Uterus (tissue), 4 donors: ENCODE results near the gene ZNF536. TPM values are rescaled to one million over a fixed set of nuclear protein-coding genes. Genes with fewer than 3 reads are reported as not detected.

Experiments
- DNase-seq, 2 donors: peaks; one replicate each; pipeline ENCODE4 v3.0.0-alpha.2; 2019 to 2020
- H3K27ac ChIP-seq, 2 donors: fragments of 200-600 bp; sonication (generic); 1 replicate in 1 of 2; 2 replicates in 1 of 2; pipeline ENCODE4 v1.5.1; 2016 to 2018
- H3K27me3 ChIP-seq, 2 donors: fragments of 200-600 bp; sonication (generic); one replicate each; pipeline ENCODE4 v1.5.1; 2018 to 2019; ENCODE audit warnings: control low read depth in 1 of 2
- H3K36me3 ChIP-seq, 2 donors: fragments of 200-600 bp; sonication (generic); one replicate each; pipeline ENCODE4 v1.5.1; 2019; ENCODE audit warnings: control low read depth in 1 of 2
- H3K4me1 ChIP-seq, 2 donors: fragments of 200-600 bp; sonication (generic); one replicate each; pipeline ENCODE4 v1.5.1; 2018 to 2019; ENCODE audit warnings: control low read depth in 1 of 2
- H3K4me3 ChIP-seq, 2 donors: fragments of 200-600 bp; sonication (generic); 1 replicate in 1 of 2; 2 replicates in 1 of 2; pipeline ENCODE4 v1.5.1; 2018 to 2019; ENCODE audit warnings: mild to moderate bottlenecking in 1 of 2
- H3K9me3 ChIP-seq, 2 donors: fragments of 200-600 bp; sonication (generic); one replicate each; pipeline ENCODE4 v1.5.1; 2019; ENCODE audit warnings: control low read depth in 1 of 2
- POLR2A ChIP-seq, 2 donors: fragments of 450-650 bp; IDR thresholded peaks; one replicate each; pipeline ENCODE4 v1.6.1; 2016; ENCODE audit warnings: antibody characterized with exemption in 2 of 2, mild to moderate bottlenecking in 1 of 2, moderate library complexity in 1 of 2
- intact Hi-C: fragments of 100-400 bp; cut with DNase I; formaldehyde crosslinking; loops from one replicate; pipeline ENCODE4 v1.15.1; 2023; ENCODE audit warnings: low total_unique reads
- total RNA-seq, 4 donors: library from RNA; depleted of rRNA in 3 of 4; stranded (reverse); fragments of >200 nt in 3 of 4; gene quantifications; one replicate each; pipeline versions ENCODE4 v1.1.0 to v1.2.4, GENCODE V29; 2014 to 2023
- TF ChIP-seq, protein P1 (sequence below), 4 experiments: fragments of 200-600 bp in 2 of 4; fragments of 450-650 bp in 2 of 4; sonication (generic) in 2 of 4; IDR thresholded peaks; one replicate each; pipeline ENCODE4 v1.5.1; 2016 to 2019; ENCODE audit warnings: antibody characterized with exemption in 4 of 4, mild to moderate bottlenecking in 2 of 4, moderate library complexity in 1 of 4
- donor health status: DM: yes; HTN: yes; CAD: no.

The ZNF536 gene
- total RNA-seq, 4 donors from 2014 or later, result 0.67 to 3.3 (median 2.8) TPM; not detected in 1

GRCh38 chr19:30356951-30357579 lies 15.1 kb upstream of the ZNF536 start:
- Histone ChIP-seq H3K36me3 (no peaks in the 10 kb centered on the region), H3K4me1 (no peaks in the 10 kb centered on the region), H3K27me3 (no peaks in the 10 kb centered on the region), H3K4me3 (no peak overlapping the region), H3K9me3 (no peaks in the 10 kb centered on the region), H3K27ac (no peak overlapping the region)
- no peak for DNase-seq
- intact Hi-C loops, result no loop called here
- TF ChIP-seq, protein P1, sequence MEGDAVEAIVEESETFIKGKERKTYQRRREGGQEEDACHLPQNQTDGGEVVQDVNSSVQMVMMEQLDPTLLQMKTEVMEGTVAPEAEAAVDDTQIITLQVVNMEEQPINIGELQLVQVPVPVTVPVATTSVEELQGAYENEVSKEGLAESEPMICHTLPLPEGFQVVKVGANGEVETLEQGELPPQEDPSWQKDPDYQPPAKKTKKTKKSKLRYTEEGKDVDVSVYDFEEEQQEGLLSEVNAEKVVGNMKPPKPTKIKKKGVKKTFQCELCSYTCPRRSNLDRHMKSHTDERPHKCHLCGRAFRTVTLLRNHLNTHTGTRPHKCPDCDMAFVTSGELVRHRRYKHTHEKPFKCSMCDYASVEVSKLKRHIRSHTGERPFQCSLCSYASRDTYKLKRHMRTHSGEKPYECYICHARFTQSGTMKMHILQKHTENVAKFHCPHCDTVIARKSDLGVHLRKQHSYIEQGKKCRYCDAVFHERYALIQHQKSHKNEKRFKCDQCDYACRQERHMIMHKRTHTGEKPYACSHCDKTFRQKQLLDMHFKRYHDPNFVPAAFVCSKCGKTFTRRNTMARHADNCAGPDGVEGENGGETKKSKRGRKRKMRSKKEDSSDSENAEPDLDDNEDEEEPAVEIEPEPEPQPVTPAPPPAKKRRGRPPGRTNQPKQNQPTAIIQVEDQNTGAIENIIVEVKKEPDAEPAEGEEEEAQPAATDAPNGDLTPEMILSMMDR (IDR thresholded peaks at IDR 0.05), result no peak
- no peak for TF ChIP-seq POLR2A (IDR thresholded peaks at IDR 0.05)

DNA sequence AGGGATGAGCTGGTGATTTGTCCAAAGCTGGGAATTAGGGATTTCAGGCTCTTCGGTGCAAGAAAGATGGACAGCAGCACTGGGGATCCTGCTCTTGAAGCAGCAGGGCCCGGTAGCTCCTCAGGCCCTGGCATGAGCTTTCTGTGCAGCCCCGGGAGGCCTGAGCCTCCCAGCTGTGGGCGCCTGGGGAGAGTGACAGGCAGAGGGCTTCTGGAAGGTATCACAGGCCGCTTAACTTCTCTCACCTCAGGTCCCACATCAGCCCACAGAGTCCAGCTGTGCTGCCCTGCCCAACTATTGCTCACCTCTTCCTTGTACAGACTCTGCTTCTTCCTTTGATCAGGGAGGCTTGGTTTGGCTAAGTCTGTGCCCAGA lies 14.6 kb upstream of the ZNF536 start:
- Histone ChIP-seq H3K27me3 (no peaks in the 10 kb centered on the region), H3K4me1 (no peaks in the 10 kb centered on the region), H3K9me3 (no peaks in the 10 kb centered on the region), H3K27ac (no peak overlapping the region), H3K36me3 (no peaks in the 10 kb centered on the region), H3K4me3 (no peak overlapping the region)
- TF ChIP-seq, protein P1 (IDR thresholded peaks at IDR 0.05), result no peak
- no peak for TF ChIP-seq POLR2A (IDR thresholded peaks at IDR 0.05)
- no peak for DNase-seq
- intact Hi-C loops, result no loop called here

DNA sequence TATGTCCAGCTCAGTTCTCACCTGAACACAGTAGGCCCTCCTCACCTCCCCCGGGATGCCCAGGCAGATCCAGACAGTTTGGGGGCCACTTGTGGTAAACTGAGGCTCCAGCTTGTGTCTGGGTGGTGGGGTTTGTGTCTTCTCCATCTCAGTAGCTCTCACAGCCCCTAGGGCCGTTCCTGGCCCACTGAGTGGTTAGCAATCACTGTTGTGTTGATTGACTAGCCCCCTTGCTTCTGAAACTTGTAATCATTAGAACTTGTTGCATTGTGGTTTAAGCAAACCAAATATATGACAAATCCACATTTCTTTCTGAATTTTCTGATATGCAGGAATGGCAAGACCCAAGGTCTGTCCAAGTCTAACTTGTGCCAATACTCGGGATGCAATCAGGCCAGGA lies 13.9 kb upstream of the ZNF536 start:
- TF ChIP-seq, protein P1 (IDR thresholded peaks at IDR 0.05), result no peak
- no peak for TF ChIP-seq POLR2A (IDR thresholded peaks at IDR 0.05)
- intact Hi-C loops, result no loop called here
- Histone ChIP-seq H3K9me3 (no peaks in the 10 kb centered on the region), H3K36me3 (no peaks in the 10 kb centered on the region), H3K4me1 (no peaks in the 10 kb centered on the region), H3K4me3 (no peak overlapping the region), H3K27ac (no peak overlapping the region), H3K27me3 (no peaks in the 10 kb centered on the region)
- DNase-seq, result no peak

DNA sequence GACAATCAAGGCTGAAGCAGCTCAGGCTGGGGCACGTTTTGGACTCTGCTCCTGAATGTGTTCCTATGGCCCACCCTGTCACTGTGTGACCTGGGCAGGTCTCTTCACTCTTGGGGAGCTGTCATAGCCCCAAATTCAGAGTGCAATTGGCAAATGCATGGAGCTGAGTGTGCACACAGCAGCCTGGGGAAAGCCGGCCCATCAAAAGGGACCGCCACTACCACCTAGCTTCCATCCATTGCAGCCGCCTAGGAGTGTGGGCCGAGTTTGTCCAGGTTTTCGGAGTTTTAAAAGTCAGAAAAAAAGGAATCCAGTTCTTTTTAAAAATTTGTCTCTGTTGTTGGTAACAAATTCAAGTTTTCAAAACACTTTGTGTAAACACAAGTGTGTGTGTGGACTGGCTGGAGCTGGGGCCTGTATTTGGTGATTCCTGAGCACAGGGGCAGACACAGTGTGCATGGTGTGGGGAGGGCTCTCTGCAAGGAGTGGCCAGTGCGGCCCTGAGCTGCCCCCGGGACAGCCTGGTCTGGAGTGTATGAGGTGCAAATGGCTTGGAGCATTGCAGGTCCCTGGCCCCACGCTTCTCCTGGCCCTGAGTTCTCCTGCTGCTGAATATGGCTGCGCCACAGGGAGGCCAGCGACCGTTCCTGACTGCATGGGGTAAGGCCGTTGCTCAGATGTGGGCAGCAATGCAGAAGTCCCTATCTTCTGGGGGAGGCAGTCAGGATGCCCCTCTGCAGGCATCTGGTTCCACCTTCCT lies 13.2 kb upstream of the ZNF536 start:
- intact Hi-C loops, result no loop called here
- TF ChIP-seq, protein P1 (IDR thresholded peaks at IDR 0.05), result no peak
- no peak for TF ChIP-seq POLR2A (IDR thresholded peaks at IDR 0.05)
- no peak for DNase-seq

GRCh38 chr19:30359936-30360335 lies 12.2 kb upstream of the ZNF536 start:
- intact Hi-C loops, result no loop called here
- Histone ChIP-seq H3K4me1 (no peaks in the 10 kb centered on the region), H3K27ac (no peak overlapping the region), H3K27me3 (no peaks in the 10 kb centered on the region), H3K9me3 (no peaks in the 10 kb centered on the region), H3K4me3 (no peak overlapping the region), H3K36me3 (no peaks in the 10 kb centered on the region)
- TF ChIP-seq, protein P1 (IDR thresholded peaks at IDR 0.05), result no peak
- TF ChIP-seq POLR2A (IDR thresholded peaks at IDR 0.05), result no peak
- DNase-seq, result no peak

More for the DNA sequence above, 13.2 kb upstream of the ZNF536 start:
- Histone ChIP-seq H3K9me3 (no peaks in the 10 kb centered on the region), H3K27me3 (no peaks in the 10 kb centered on the region), H3K36me3 (no peaks in the 10 kb centered on the region), H3K4me3 (no peak overlapping the region), H3K4me1 (no peaks in the 10 kb centered on the region), H3K27ac (no peak overlapping the region)
